Ascending aorta (tissue), 2 donors: Measurements from ENCODE around the gene CEACAM4. TPM values are rescaled to one million over a fixed set of nuclear protein-coding genes. Genes with fewer than 3 reads are reported as not detected.

Experiments
- DNase-seq, 2 donors: peaks; one replicate each; pipeline ENCODE4 v3.0.0-alpha.2; 2019; ENCODE audit warnings: low spot score in 2 of 2
- H3K27ac ChIP-seq, 2 donors: fragments of 200-600 bp; sonication (generic); one replicate each; pipeline ENCODE4 v1.5.1; 2016 to 2017; ENCODE audit warnings: mild to moderate bottlenecking in 1 of 2
- H3K27me3 ChIP-seq: fragments of 200-600 bp; sonication (generic); one replicate; pipeline ENCODE4 v1.5.1; 2017
- H3K36me3 ChIP-seq, 2 donors: fragments of 200-600 bp; sonication (generic); one replicate each; pipeline ENCODE4 v1.5.1; 2016
- H3K4me1 ChIP-seq, 2 donors: fragments of 200-600 bp; sonication (generic); one replicate each; pipeline ENCODE4 v1.5.1; 2016 to 2017; ENCODE audit warnings: mild to moderate bottlenecking in 1 of 2
- H3K4me3 ChIP-seq, 2 donors: fragments of 200-600 bp; sonication (generic); one replicate each; pipeline ENCODE4 v1.5.1; 2016 to 2017; ENCODE audit warnings: mild to moderate bottlenecking in 1 of 2
- H3K9me3 ChIP-seq, 2 donors: fragments of 200-600 bp; sonication (generic); one replicate each; pipeline ENCODE4 v1.5.1; 2016
- CTCF ChIP-seq, 3 experiments: fragments of 200-600 bp in 2 of 3; fragments of 450-650 bp in 1 of 3; sonication (generic) in 2 of 3; IDR thresholded peaks; one replicate each; pipeline ENCODE4 v1.5.1; 2016 to 2019; ENCODE audit warnings: antibody characterized with exemption in 3 of 3, mild to moderate bottlenecking in 1 of 3, moderate library complexity in 1 of 3
- intact Hi-C: fragments of 100-400 bp; cut with DNase I; formaldehyde crosslinking; loops from one replicate; pipeline ENCODE4 v1.15.1; 2023
- total RNA-seq: library from RNA; depleted of rRNA; stranded (reverse); fragments of >200 nt; gene quantifications from one replicate; pipeline ENCODE4 v1.1.0, GENCODE V29; 2016

The CEACAM4 gene
- total RNA-seq, 1 donor from 2014 or later, result not detected

- H3K36me3 ChIP-seq, result no peaks in the 10 kb centered on the region
- DNase-seq, result no peak
- no peak overlapping the region for H3K4me3 ChIP-seq
- intact Hi-C loops, result no loop called here
- no peak for TF ChIP-seq CTCF (IDR thresholded peaks at IDR 0.05)
- H3K27ac ChIP-seq, result no peak overlapping the region
- no peaks in the 10 kb centered on the region for H3K27me3 ChIP-seq
- H3K4me1 ChIP-seq, result no peaks in the 10 kb centered on the region
- no peaks in the 10 kb centered on the region for H3K9me3 ChIP-seq
These were observed 8.7 kb downstream of the CEACAM4 start for GRCh38 chr19:41617941-41618730.

- Histone ChIP-seq H3K9me3 (no peaks in the 10 kb centered on the region), H3K4me1 (no peaks in the 10 kb centered on the region), H3K4me3 (no peak overlapping the region), H3K27ac (no peak overlapping the region), H3K27me3 (no peaks in the 10 kb centered on the region), H3K36me3 (no peaks in the 10 kb centered on the region)
- intact Hi-C loops, result no loop called here
- no peak for DNase-seq
- TF ChIP-seq CTCF (IDR thresholded peaks at IDR 0.05), result no peak
These were observed 9.9 kb downstream of the CEACAM4 start for GRCh38 chr19:41616792-41617621.

- intact Hi-C loops, result no loop called here
- no peak overlapping the region for H3K27ac ChIP-seq
- H3K36me3 ChIP-seq, result no peaks in the 10 kb centered on the region
- H3K27me3 ChIP-seq, result no peaks in the 10 kb centered on the region
- H3K4me1 ChIP-seq, result no peaks in the 10 kb centered on the region
- no peak for TF ChIP-seq CTCF (IDR thresholded peaks at IDR 0.05)
- DNase-seq, result no peak
- no peak overlapping the region for H3K4me3 ChIP-seq
- H3K9me3 ChIP-seq, result no peaks in the 10 kb centered on the region
These were observed 11.7 kb downstream of the CEACAM4 start for GRCh38 chr19:41615207-41615606.

- H3K27me3 ChIP-seq, result no peaks in the 10 kb centered on the region
- no peaks in the 10 kb centered on the region for H3K9me3 ChIP-seq
- no peak overlapping the region for H3K27ac ChIP-seq
- H3K4me1 ChIP-seq, result no peaks in the 10 kb centered on the region
- no peak for TF ChIP-seq CTCF (IDR thresholded peaks at IDR 0.05)
- H3K4me3 ChIP-seq, result no peak overlapping the region
- intact Hi-C loops, result no loop called here
- H3K36me3 ChIP-seq, result no peaks in the 10 kb centered on the region
- no peak for DNase-seq
These were observed 14.4 kb downstream of the CEACAM4 start for GRCh38 chr19:41612483-41612882.

GRCh38 chr19:41610789-41611188 lies 16.1 kb downstream of the CEACAM4 start:
- Histone ChIP-seq H3K27me3 (no peaks in the 10 kb centered on the region), H3K9me3 (no peaks in the 10 kb centered on the region), H3K36me3 (no peaks in the 10 kb centered on the region), H3K4me1 (no peaks in the 10 kb centered on the region), H3K4me3 (no peak overlapping the region), H3K27ac (no peak overlapping the region)
- intact Hi-C loops, result no loop called here
- no peak for TF ChIP-seq CTCF (IDR thresholded peaks at IDR 0.05)
- DNase-seq, result no peak
